SH-SY5Y (cell line): ENCODE results near the gene VPS37D.

Experiments
- GATA2 ChIP-seq: IDR thresholded peaks from 2 replicates; pipeline ENCODE4 v1.6.1; 2011; ENCODE audit warnings: mild to moderate bottlenecking, low read depth, low read length
- GATA3 ChIP-seq: IDR thresholded peaks from 2 replicates; pipeline ENCODE4 v1.6.1; 2011; ENCODE audit warnings: low read depth, mild to moderate bottlenecking, low read length, moderate library complexity

The VPS37D gene

GRCh38 chr7:73668103-73668885, 663 bp downstream of the VPS37D start:
- no peak for TF ChIP-seq GATA3

GRCh38 chr7:73668886-73669230, 1.2 kb downstream of the VPS37D start:
- no peak for TF ChIP-seq GATA2
- no peak for TF ChIP-seq GATA3

- no peak for TF ChIP-seq GATA2
- no peak for TF ChIP-seq GATA3
Observed at GRCh38 chr7:73669288-73669701, 1.7 kb downstream of the VPS37D start.

- TF ChIP-seq GATA2 (no peak), GATA3 (no peak)
Observed at GRCh38 chr7:73669858-73670385, 2.3 kb downstream of the VPS37D start.

GRCh38 chr7:73671322-73671661, 3.7 kb downstream of the VPS37D start:
- TF ChIP-seq GATA2 (no peak), GATA3 (no peak)

GRCh38 chr7:73671857-73672445, 4.3 kb downstream of the VPS37D start:
- no peak for TF ChIP-seq GATA2
- TF ChIP-seq GATA3, result no peak

GRCh38 chr7:73674468-73675124, 7.0 kb downstream of the VPS37D start:
- no peak for TF ChIP-seq GATA2
- no peak for TF ChIP-seq GATA3

- TF ChIP-seq GATA3 (no peak), GATA2 (no peak)
Observed at GRCh38 chr7:73678862-73679261, 11.2 kb downstream of the VPS37D start.

GRCh38 chr7:73679709-73680108, 12.1 kb downstream of the VPS37D start:
- TF ChIP-seq GATA2, result no peak
- no peak for TF ChIP-seq GATA3

GRCh38 chr7:73680501-73680900, 12.9 kb downstream of the VPS37D start:
- TF ChIP-seq GATA3 (no peak), GATA2 (no peak)

- TF ChIP-seq GATA2 (no peak), GATA3 (no peak)
Observed at GRCh38 chr7:73681031-73681430, 13.4 kb downstream of the VPS37D start.

GRCh38 chr7:73682745-73683055, 15.1 kb downstream of the VPS37D start:
- TF ChIP-seq GATA2 (no peak), GATA3 (no peak)

GRCh38 chr7:73683056-73683787, 15.6 kb downstream of the VPS37D start, which contains the start of the genes BUD23 and DNAJC30:
Gene BUD23, plus strand, starts transcription at chr7:73683597. Its CDS starts 29 bp downstream, at chr7:73683626.
Gene DNAJC30, minus strand, starts transcription at chr7:73683453. Its CDS starts 30 bp downstream, at chr7:73683423.
- TF ChIP-seq GATA3 (no peak), GATA2 (no peak)

- TF ChIP-seq GATA3, result no peak
- 0 out of 2 replicates have a peak, but pooled peaks have one; percentile 28 for TF ChIP-seq GATA2
Observed at GRCh38 chr7:73683788-73684693, 16.4 kb downstream of the VPS37D start.

GRCh38 chr7:73685311-73685710, 17.7 kb downstream of the VPS37D start:
- TF ChIP-seq GATA2, result no peak
- TF ChIP-seq GATA3, result no peak
